ENCODE measurements around the gene SMYD3. TPM values are rescaled to one million over a fixed set of nuclear protein-coding genes. Genes with fewer than 3 reads are reported as not detected.

The SMYD3 gene
- total and polyA plus RNA-seq, 10 of the 15 experiments (the other 5 are each of a cell fraction or from before 2014, with no cell fraction given) = 18.3 to 54.0 (median 24.8) TPM

- RAD21 ChIA-PET (ENCODE audit: unreplicated experiment) = no interaction called here
- Histone ChIP-seq H3K9me3 (replicated peaks; ENCODE audit: control insufficient read depth, insufficient read depth, low read length) (no peaks in the 10 kb centered on the region), H3K4me2 (ENCODE audit: control insufficient read depth, insufficient read depth) (no peak overlapping the region), H3K9ac (ENCODE audit: control insufficient read depth, insufficient read depth, low read length) (no peak overlapping the region), H3K27me3 (replicated peaks in 1 of 2; ENCODE audit: control insufficient read depth in 2 of 2, insufficient read depth in 2 of 2, low read length in 1 of 2) (no peaks in the 10 kb centered on the region), H4K20me1 (ENCODE audit: control insufficient read depth, insufficient read depth) (no peaks in the 10 kb centered on the region), H3K79me2 (ENCODE audit: control insufficient read depth, insufficient read depth, low read length) (no peaks in the 10 kb centered on the region), H3K27ac (ENCODE audit: control insufficient read depth, insufficient read depth) (no peak overlapping the region), H2AFZ (ENCODE audit: control insufficient read depth, low read depth, low read length) (no peak overlapping the region), H3K4me3 (no peak overlapping the region), H3K4me1 (ENCODE audit: control insufficient read depth, insufficient read depth, low read length) (peaks cover 3% of the 10 kb centered on the region; the same call in 1 of the 2 replicates), H3K36me3 (ENCODE audit: control insufficient read depth in 2 of 2, insufficient read depth in 2 of 2, low read length in 1 of 2) (no peaks in the 10 kb centered on the region)
- POLR2A ChIA-PET = no interaction called here
- intact Hi-C loops (cut with micrococcal nuclease; ENCODE audit: unreplicated experiment) = no loop called here
- BruUV-seq (replicated peaks) = no TSS peak
- SMC1A ChIA-PET (ENCODE audit: uncharacterized antibody, unreplicated experiment) = no interaction called here
- no peak for DNase-seq (ENCODE audit: low read depth, low spot score)
- in situ Hi-C loops (cut with MboI) = no loop called here
- no peak for ATAC-seq
- CTCF ChIA-PET = no interaction called here
- no peak for FAIRE-seq
- 97% methylated on average over 2 of the region's 2 CpGs for WGBS (ENCODE audit: insufficient coverage, insufficient replicate concordance, low lambda C conversion rate, missing lambda C conversion rate)
- TF ChIP-seq, protein P1, sequence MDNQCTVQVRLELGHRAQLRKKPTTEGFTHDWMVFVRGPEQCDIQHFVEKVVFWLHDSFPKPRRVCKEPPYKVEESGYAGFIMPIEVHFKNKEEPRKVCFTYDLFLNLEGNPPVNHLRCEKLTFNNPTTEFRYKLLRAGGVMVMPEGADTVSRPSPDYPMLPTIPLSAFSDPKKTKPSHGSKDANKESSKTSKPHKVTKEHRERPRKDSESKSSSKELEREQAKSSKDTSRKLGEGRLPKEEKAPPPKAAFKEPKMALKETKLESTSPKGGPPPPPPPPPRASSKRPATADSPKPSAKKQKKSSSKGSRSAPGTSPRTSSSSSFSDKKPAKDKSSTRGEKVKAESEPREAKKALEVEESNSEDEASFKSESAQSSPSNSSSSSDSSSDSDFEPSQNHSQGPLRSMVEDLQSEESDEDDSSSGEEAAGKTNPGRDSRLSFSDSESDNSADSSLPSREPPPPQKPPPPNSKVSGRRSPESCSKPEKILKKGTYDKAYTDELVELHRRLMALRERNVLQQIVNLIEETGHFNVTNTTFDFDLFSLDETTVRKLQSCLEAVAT (IDR thresholded peaks at IDR 0.05) = no peak
- TF ChIP-seq BMI1 (IDR thresholded peaks at IDR 0.05; ENCODE audit: borderline replicate concordance) = no peak
- TF ChIP-seq CREB1 (IDR thresholded peaks at IDR 0.05; ENCODE audit: low read depth) = no peak
- TF ChIP-seq, protein P2, sequence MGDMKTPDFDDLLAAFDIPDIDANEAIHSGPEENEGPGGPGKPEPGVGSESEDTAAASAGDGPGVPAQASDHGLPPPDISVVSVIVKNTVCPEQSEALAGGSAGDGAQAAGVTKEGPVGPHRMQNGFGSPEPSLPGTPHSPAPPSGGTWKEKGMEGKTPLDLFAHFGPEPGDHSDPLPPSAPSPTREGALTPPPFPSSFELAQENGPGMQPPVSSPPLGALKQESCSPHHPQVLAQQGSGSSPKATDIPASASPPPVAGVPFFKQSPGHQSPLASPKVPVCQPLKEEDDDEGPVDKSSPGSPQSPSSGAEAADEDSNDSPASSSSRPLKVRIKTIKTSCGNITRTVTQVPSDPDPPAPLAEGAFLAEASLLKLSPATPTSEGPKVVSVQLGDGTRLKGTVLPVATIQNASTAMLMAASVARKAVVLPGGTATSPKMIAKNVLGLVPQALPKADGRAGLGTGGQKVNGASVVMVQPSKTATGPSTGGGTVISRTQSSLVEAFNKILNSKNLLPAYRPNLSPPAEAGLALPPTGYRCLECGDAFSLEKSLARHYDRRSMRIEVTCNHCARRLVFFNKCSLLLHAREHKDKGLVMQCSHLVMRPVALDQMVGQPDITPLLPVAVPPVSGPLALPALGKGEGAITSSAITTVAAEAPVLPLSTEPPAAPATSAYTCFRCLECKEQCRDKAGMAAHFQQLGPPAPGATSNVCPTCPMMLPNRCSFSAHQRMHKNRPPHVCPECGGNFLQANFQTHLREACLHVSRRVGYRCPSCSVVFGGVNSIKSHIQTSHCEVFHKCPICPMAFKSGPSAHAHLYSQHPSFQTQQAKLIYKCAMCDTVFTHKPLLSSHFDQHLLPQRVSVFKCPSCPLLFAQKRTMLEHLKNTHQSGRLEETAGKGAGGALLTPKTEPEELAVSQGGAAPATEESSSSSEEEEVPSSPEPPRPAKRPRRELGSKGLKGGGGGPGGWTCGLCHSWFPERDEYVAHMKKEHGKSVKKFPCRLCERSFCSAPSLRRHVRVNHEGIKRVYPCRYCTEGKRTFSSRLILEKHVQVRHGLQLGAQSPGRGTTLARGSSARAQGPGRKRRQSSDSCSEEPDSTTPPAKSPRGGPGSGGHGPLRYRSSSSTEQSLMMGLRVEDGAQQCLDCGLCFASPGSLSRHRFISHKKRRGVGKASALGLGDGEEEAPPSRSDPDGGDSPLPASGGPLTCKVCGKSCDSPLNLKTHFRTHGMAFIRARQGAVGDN (IDR thresholded peaks at IDR 0.05) = no peak
- TF ChIP-seq BRCA1 (IDR thresholded peaks at IDR 0.05; ENCODE audit: low read depth, low read length) = no peak
- no peak for TF ChIP-seq ZNF24 (IDR thresholded peaks at IDR 0.05)
- no peak for TF ChIP-seq RELB (IDR thresholded peaks at IDR 0.05; ENCODE audit: low read depth)
- TF ChIP-seq ZSCAN29 (IDR thresholded peaks at IDR 0.05) = no peak
- TF ChIP-seq TCF7 (IDR thresholded peaks at IDR 0.05; ENCODE audit: borderline replicate concordance) = no peak
- no peak for TF ChIP-seq PAX5 (IDR thresholded peaks at IDR 0.05; ENCODE audit: borderline replicate concordance, low read depth, low read length)
- TF ChIP-seq EED (IDR thresholded peaks at IDR 0.05; ENCODE audit: low read depth) = no peak
- TF ChIP-seq CBX5 (IDR thresholded peaks at IDR 0.05; ENCODE audit: low read depth) = no peak
- TF ChIP-seq KAT2A (conservative IDR thresholded peaks at IDR 0.05; ENCODE audit: control insufficient read depth, low read depth, low read length) = no peak
- TF ChIP-seq ZZZ3 (IDR thresholded peaks at IDR 0.05; ENCODE audit: control insufficient read depth, insufficient read length, low read depth) = no peak
- no peak for TF ChIP-seq CEBPB (IDR thresholded peaks at IDR 0.05; ENCODE audit: borderline replicate concordance in 1 of 2, low read depth in 2 of 2, low read length in 2 of 2)
Observed at GRCh38 chr1:246343937-246344336, 163.1 kb downstream of the SMYD3 start.
